H9 (cell line): Measurements from ENCODE around the gene DEK. TPM values are rescaled to one million over a fixed set of nuclear protein-coding genes. Genes with fewer than 3 reads are reported as not detected.

Experiments
- DNase-seq: peaks from one replicate; pipeline ENCODE4 v3.0.0-alpha.2; 2017
- H2AFZ ChIP-seq: one replicate; pipeline ENCODE4 v1.6.1; 2013; ENCODE audit warnings: mild to moderate bottlenecking, low read length, control low read depth, moderate library complexity
- H2AK5ac ChIP-seq: 2 replicates; pipeline ENCODE4 v1.6.1; 2013; ENCODE audit warnings: low read length, control low read depth, mixed read lengths; ENCODE audit not compliant: insufficient read length
- H2BK120ac ChIP-seq: one replicate; pipeline ENCODE4 v1.6.1; 2013; ENCODE audit warnings: low read depth, mild to moderate bottlenecking, low read length, control low read depth, inconsistent platforms; ENCODE audit not compliant: poor library complexity, severe bottlenecking
- H2BK12ac ChIP-seq: 2 replicates; pipeline ENCODE4 v1.6.1; 2013; ENCODE audit warnings: low read length, control low read depth, mixed read lengths, low read depth; ENCODE audit not compliant: insufficient read length
- H2BK15ac ChIP-seq: 2 replicates; pipeline ENCODE4 v1.6.1; 2013; ENCODE audit warnings: low read depth, low read length, control low read depth
- H2BK20ac ChIP-seq: one replicate; pipeline ENCODE4 v1.6.1; 2013; ENCODE audit warnings: low read depth, mild to moderate bottlenecking, low read length, control low read depth, inconsistent platforms; ENCODE audit not compliant: poor library complexity, severe bottlenecking
- H2BK5ac ChIP-seq: 2 replicates; pipeline ENCODE4 v1.6.1; 2013; ENCODE audit warnings: low read length, control low read depth, mixed read lengths; ENCODE audit not compliant: insufficient read length
- H3K14ac ChIP-seq: 2 replicates; pipeline ENCODE4 v1.6.1; 2013; ENCODE audit warnings: low read length, control low read depth; ENCODE audit not compliant: insufficient read depth
- H3K18ac ChIP-seq: 2 replicates; pipeline ENCODE4 v1.6.1; 2013; ENCODE audit warnings: low read depth, mild to moderate bottlenecking, mixed read lengths, low read length, control low read depth; ENCODE audit not compliant: insufficient read length
- H3K23ac ChIP-seq: 2 replicates; pipeline ENCODE4 v1.6.1; 2013; ENCODE audit warnings: low read length, control low read depth, mixed read lengths, low read depth; ENCODE audit not compliant: insufficient read length
- H3K23me2 ChIP-seq: 2 replicates; pipeline ENCODE4 v1.6.1; 2013; ENCODE audit warnings: low read depth, mild to moderate bottlenecking, mixed read lengths, low read length, control low read depth; ENCODE audit not compliant: insufficient read length, poor library complexity, severe bottlenecking
- H3K27ac ChIP-seq: 2 replicates; pipeline ENCODE4 v1.5.1; 2013; ENCODE audit warnings: low read length, control low read depth, mixed read lengths, low read depth; ENCODE audit not compliant: insufficient read length
- H3K27me3 ChIP-seq: 2 replicates; pipeline ENCODE4 v1.6.1; 2013; ENCODE audit warnings: low read length, control low read depth, inconsistent platforms; ENCODE audit not compliant: insufficient read depth
- H3K4ac ChIP-seq: 2 replicates; pipeline ENCODE4 v1.6.1; 2013; ENCODE audit warnings: low read depth, mild to moderate bottlenecking, control low read depth, inconsistent platforms, low read length, moderate library complexity
- H3K4me1 ChIP-seq: 2 replicates; pipeline ENCODE4 v1.6.1; 2013; ENCODE audit warnings: low read length, control low read depth, inconsistent platforms; ENCODE audit not compliant: insufficient read depth
- H3K4me2 ChIP-seq: 2 replicates; pipeline ENCODE4 v1.6.1; 2013; ENCODE audit warnings: low read length, control low read depth, mixed read lengths; ENCODE audit not compliant: insufficient read length, insufficient read depth
- H3K56ac ChIP-seq: 2 replicates; pipeline ENCODE4 v1.6.1; 2013; ENCODE audit warnings: low read depth, mild to moderate bottlenecking, mixed read lengths, low read length, control low read depth; ENCODE audit not compliant: insufficient read length
- H3K79me1 ChIP-seq: 2 replicates; pipeline ENCODE4 v1.6.1; 2013; ENCODE audit warnings: low read depth, mild to moderate bottlenecking, moderate library complexity, low read length, control low read depth, inconsistent platforms; ENCODE audit not compliant: insufficient read depth, poor library complexity, severe bottlenecking
- H3K79me2 ChIP-seq: 2 replicates; pipeline ENCODE4 v1.6.1; 2013; ENCODE audit warnings: low read length, control low read depth, inconsistent platforms; ENCODE audit not compliant: insufficient read depth
- H3K9ac ChIP-seq: 2 replicates; pipeline ENCODE4 v1.6.1; 2013; ENCODE audit warnings: low read length, control low read depth, mixed read lengths; ENCODE audit not compliant: insufficient read length; ENCODE audit errors: extremely low read depth
- H3K9me3 ChIP-seq: one replicate; pipeline ENCODE4 v1.6.1; 2013; ENCODE audit warnings: low read depth, low read length, inconsistent platforms; ENCODE audit not compliant: control insufficient read depth
- H3T11ph ChIP-seq: one replicate; pipeline ENCODE4 v1.6.1; 2013; ENCODE audit warnings: mild to moderate bottlenecking, low read length, control low read depth, inconsistent platforms
- H4K20me1 ChIP-seq: one replicate; pipeline ENCODE4 v1.6.1; 2013; ENCODE audit not compliant: control insufficient read depth, insufficient read length, insufficient read depth
- H4K5ac ChIP-seq: 2 replicates; pipeline ENCODE4 v1.6.1; 2013; ENCODE audit warnings: low read depth, mild to moderate bottlenecking, mixed read lengths, low read length, control low read depth; ENCODE audit not compliant: insufficient read length
- H4K8ac ChIP-seq: replicated peaks from 2 replicates; pipeline ENCODE4 v1.6.1; 2013; ENCODE audit warnings: low read length, control low read depth, mixed read lengths, low read depth; ENCODE audit not compliant: insufficient read length
- H4K91ac ChIP-seq: 2 replicates; pipeline ENCODE4 v1.6.1; 2013; ENCODE audit warnings: low read depth, mild to moderate bottlenecking, moderate library complexity, mixed read lengths, low read length, control low read depth; ENCODE audit not compliant: insufficient read length
- H3K27ac Mint-ChIP-seq, 3 experiments: 2 replicates in 2 of 3; 3 replicates in 1 of 3; pipeline ENCODE4 v1.8.0; 2020 to 2021; ENCODE audit warnings: mixed read lengths in 3 of 3, mild to moderate bottlenecking in 1 of 3, moderate library complexity in 1 of 3
- H3K27me3 Mint-ChIP-seq: 2 replicates; pipeline ENCODE4 v1.8.0; 2021; ENCODE audit warnings: low read depth, mild to moderate bottlenecking, moderate library complexity, mixed read lengths
- H3K36me3 Mint-ChIP-seq, 3 experiments: 2 replicates in 2 of 3; 3 replicates in 1 of 3; pipeline ENCODE4 v1.8.0; 2020 to 2021; ENCODE audit warnings: low read depth in 3 of 3, mixed read lengths in 3 of 3; ENCODE audit not compliant: insufficient read depth in 1 of 3
- H3K4me1 Mint-ChIP-seq, 2 experiments: 2 replicates each; pipeline ENCODE4 v1.8.0; 2020; ENCODE audit warnings: mixed read lengths in 2 of 2
- H3K4me3 Mint-ChIP-seq, 2 experiments: 2 replicates in 1 of 2; 3 replicates in 1 of 2; pipeline ENCODE4 v1.8.0; 2020 to 2021; ENCODE audit warnings: mild to moderate bottlenecking in 2 of 2, mixed read lengths in 2 of 2, moderate library complexity in 1 of 2
- H3K9me3 Mint-ChIP-seq, 2 experiments: 2 replicates in 1 of 2; 3 replicates in 1 of 2; pipeline ENCODE4 v1.8.0; 2020; ENCODE audit warnings: mild to moderate bottlenecking in 2 of 2, mixed read lengths in 2 of 2, moderate library complexity in 1 of 2
- WGBS: extraction: QIAGEN DNeasy Blood & Tissue Kit; methylation state at CpG from one replicate; pipeline ENCODE4 v1.1.7; 2013; ENCODE audit warnings: missing lambda C conversion rate, low lambda C conversion rate, mixed read lengths; ENCODE audit not compliant: insufficient read length; ENCODE audit errors: extremely low coverage; 5-methylcytosine and 5-hydroxymethylcytosine counted together
- total RNA-seq: library from RNA; stranded (reverse); gene quantifications from 2 replicates; pipeline ENCODE4 v1.2.1, GENCODE V29; 2021
- TF ChIP-seq, protein P1 (sequence below): fragments of 200-600 bp; sonication (generic); conservative IDR thresholded peaks from 3 replicates; pipeline ENCODE4 v1.8.0; 2021; ENCODE audit warnings: antibody characterized with exemption, mild to moderate bottlenecking

Gene DEK
- total RNA-seq, 1 experiment from 2014 or later: 217 TPM

DNA sequence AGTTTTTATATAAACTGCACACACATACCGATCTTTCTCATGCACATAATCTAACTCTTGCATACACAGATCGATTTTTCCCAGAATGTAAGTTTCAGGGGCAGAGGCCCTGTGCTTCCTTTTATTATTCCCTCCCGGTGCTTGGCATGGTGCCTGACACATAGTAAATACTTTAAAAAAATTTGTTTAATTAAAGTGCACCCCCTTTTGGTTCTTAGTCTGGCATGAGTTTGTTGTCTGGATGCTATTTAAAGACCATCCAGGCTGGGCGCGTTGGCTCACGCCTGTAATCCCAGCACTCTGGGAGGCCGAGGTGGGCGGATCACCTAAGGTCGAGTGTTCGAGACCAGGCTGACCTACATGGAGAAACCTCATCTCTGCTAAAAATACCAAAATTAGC lies 5.4 kb upstream of the DEK start:
- DNase-seq: no peak
- Histone ChIP-seq H2BK15ac (no peak overlapping the region), H3K9ac (no peak overlapping the region), H3K14ac (no peak overlapping the region), H2BK120ac (no peak overlapping the region), H3K4me1 (peaks cover 5% of the 10 kb centered on the region; the same call in 1 of the 2 replicates), H3K79me2 (no peaks in the 10 kb centered on the region), H4K91ac (no peak overlapping the region), H4K5ac (no peak overlapping the region), H2BK20ac (no peak overlapping the region), H3K4ac (no peak overlapping the region), H3K27me3 (no peaks in the 10 kb centered on the region), H4K20me1 (no peaks in the 10 kb centered on the region), H2AFZ (no peak overlapping the region), H3K4me2 (no peak overlapping the region), H3K23me2 (peaks cover 2% of the 10 kb centered on the region), H3K9me3 (no peaks in the 10 kb centered on the region), H3K23ac (no peak overlapping the region), H2BK12ac (no peak overlapping the region), H2AK5ac (no peak overlapping the region), H3K79me1 (no peaks in the 10 kb centered on the region), H3K56ac (no peak overlapping the region), H3K18ac (no peak overlapping the region), H3T11ph (no peak overlapping the region), H2BK5ac (no peak overlapping the region), H4K8ac (no peak overlapping the region), H3K27ac (no peak overlapping the region)
- Mint-ChIP-seq H3K36me3 (no peaks in the 10 kb centered on the region; a peak in 1 of 7 replicates), H3K9me3 (no peaks in the 10 kb centered on the region; a peak in 3 of 5 replicates), H3K4me1 (peaks cover 11 to 13% of the 10 kb centered on the region in 2 experiments), H3K4me3 (no peak overlapping the region), H3K27me3 (peaks cover 8% of the 10 kb centered on the region), H3K27ac (no peak overlapping the region)
- no CpG with 5 or more reads among the region's 10 CpGs for WGBS
- TF ChIP-seq, protein P1, sequence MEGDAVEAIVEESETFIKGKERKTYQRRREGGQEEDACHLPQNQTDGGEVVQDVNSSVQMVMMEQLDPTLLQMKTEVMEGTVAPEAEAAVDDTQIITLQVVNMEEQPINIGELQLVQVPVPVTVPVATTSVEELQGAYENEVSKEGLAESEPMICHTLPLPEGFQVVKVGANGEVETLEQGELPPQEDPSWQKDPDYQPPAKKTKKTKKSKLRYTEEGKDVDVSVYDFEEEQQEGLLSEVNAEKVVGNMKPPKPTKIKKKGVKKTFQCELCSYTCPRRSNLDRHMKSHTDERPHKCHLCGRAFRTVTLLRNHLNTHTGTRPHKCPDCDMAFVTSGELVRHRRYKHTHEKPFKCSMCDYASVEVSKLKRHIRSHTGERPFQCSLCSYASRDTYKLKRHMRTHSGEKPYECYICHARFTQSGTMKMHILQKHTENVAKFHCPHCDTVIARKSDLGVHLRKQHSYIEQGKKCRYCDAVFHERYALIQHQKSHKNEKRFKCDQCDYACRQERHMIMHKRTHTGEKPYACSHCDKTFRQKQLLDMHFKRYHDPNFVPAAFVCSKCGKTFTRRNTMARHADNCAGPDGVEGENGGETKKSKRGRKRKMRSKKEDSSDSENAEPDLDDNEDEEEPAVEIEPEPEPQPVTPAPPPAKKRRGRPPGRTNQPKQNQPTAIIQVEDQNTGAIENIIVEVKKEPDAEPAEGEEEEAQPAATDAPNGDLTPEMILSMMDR: no peak
